H9 (cell line): Measurements from ENCODE around the gene MMP14. TPM values are rescaled to one million over a fixed set of nuclear protein-coding genes. Genes with fewer than 3 reads are reported as not detected.

Source experiments
- DNase-seq: peaks from one replicate; pipeline ENCODE4 v3.0.0-alpha.2; 2017
- H2AFZ ChIP-seq: one replicate; pipeline ENCODE4 v1.6.1; 2013; ENCODE audit warnings: mild to moderate bottlenecking, low read length, control low read depth, moderate library complexity
- H2AK5ac ChIP-seq: 2 replicates; pipeline ENCODE4 v1.6.1; 2013; ENCODE audit warnings: low read length, control low read depth, mixed read lengths; ENCODE audit not compliant: insufficient read length
- H2BK120ac ChIP-seq: one replicate; pipeline ENCODE4 v1.6.1; 2013; ENCODE audit warnings: low read depth, mild to moderate bottlenecking, low read length, control low read depth, inconsistent platforms; ENCODE audit not compliant: poor library complexity, severe bottlenecking
- H2BK12ac ChIP-seq: 2 replicates; pipeline ENCODE4 v1.6.1; 2013; ENCODE audit warnings: low read length, control low read depth, mixed read lengths, low read depth; ENCODE audit not compliant: insufficient read length
- H2BK15ac ChIP-seq: 2 replicates; pipeline ENCODE4 v1.6.1; 2013; ENCODE audit warnings: low read depth, low read length, control low read depth
- H2BK20ac ChIP-seq: one replicate; pipeline ENCODE4 v1.6.1; 2013; ENCODE audit warnings: low read depth, mild to moderate bottlenecking, low read length, control low read depth, inconsistent platforms; ENCODE audit not compliant: poor library complexity, severe bottlenecking
- H2BK5ac ChIP-seq: 2 replicates; pipeline ENCODE4 v1.6.1; 2013; ENCODE audit warnings: low read length, control low read depth, mixed read lengths; ENCODE audit not compliant: insufficient read length
- H3K14ac ChIP-seq: 2 replicates; pipeline ENCODE4 v1.6.1; 2013; ENCODE audit warnings: low read length, control low read depth; ENCODE audit not compliant: insufficient read depth
- H3K18ac ChIP-seq: 2 replicates; pipeline ENCODE4 v1.6.1; 2013; ENCODE audit warnings: low read depth, mild to moderate bottlenecking, mixed read lengths, low read length, control low read depth; ENCODE audit not compliant: insufficient read length
- H3K23ac ChIP-seq: 2 replicates; pipeline ENCODE4 v1.6.1; 2013; ENCODE audit warnings: low read length, control low read depth, mixed read lengths, low read depth; ENCODE audit not compliant: insufficient read length
- H3K23me2 ChIP-seq: 2 replicates; pipeline ENCODE4 v1.6.1; 2013; ENCODE audit warnings: low read depth, mild to moderate bottlenecking, mixed read lengths, low read length, control low read depth; ENCODE audit not compliant: insufficient read length, poor library complexity, severe bottlenecking
- H3K27ac ChIP-seq: 2 replicates; pipeline ENCODE4 v1.5.1; 2013; ENCODE audit warnings: low read length, control low read depth, mixed read lengths, low read depth; ENCODE audit not compliant: insufficient read length
- H3K27me3 ChIP-seq: 2 replicates; pipeline ENCODE4 v1.6.1; 2013; ENCODE audit warnings: low read length, control low read depth, inconsistent platforms; ENCODE audit not compliant: insufficient read depth
- H3K4ac ChIP-seq: 2 replicates; pipeline ENCODE4 v1.6.1; 2013; ENCODE audit warnings: low read depth, mild to moderate bottlenecking, control low read depth, inconsistent platforms, low read length, moderate library complexity
- H3K4me1 ChIP-seq: 2 replicates; pipeline ENCODE4 v1.6.1; 2013; ENCODE audit warnings: low read length, control low read depth, inconsistent platforms; ENCODE audit not compliant: insufficient read depth
- H3K4me2 ChIP-seq: 2 replicates; pipeline ENCODE4 v1.6.1; 2013; ENCODE audit warnings: low read length, control low read depth, mixed read lengths; ENCODE audit not compliant: insufficient read length, insufficient read depth
- H3K56ac ChIP-seq: 2 replicates; pipeline ENCODE4 v1.6.1; 2013; ENCODE audit warnings: low read depth, mild to moderate bottlenecking, mixed read lengths, low read length, control low read depth; ENCODE audit not compliant: insufficient read length
- H3K79me1 ChIP-seq: 2 replicates; pipeline ENCODE4 v1.6.1; 2013; ENCODE audit warnings: low read depth, mild to moderate bottlenecking, moderate library complexity, low read length, control low read depth, inconsistent platforms; ENCODE audit not compliant: insufficient read depth, poor library complexity, severe bottlenecking
- H3K79me2 ChIP-seq: 2 replicates; pipeline ENCODE4 v1.6.1; 2013; ENCODE audit warnings: low read length, control low read depth, inconsistent platforms; ENCODE audit not compliant: insufficient read depth
- H3K9ac ChIP-seq: 2 replicates; pipeline ENCODE4 v1.6.1; 2013; ENCODE audit warnings: low read length, control low read depth, mixed read lengths; ENCODE audit not compliant: insufficient read length; ENCODE audit errors: extremely low read depth
- H3K9me3 ChIP-seq: one replicate; pipeline ENCODE4 v1.6.1; 2013; ENCODE audit warnings: low read depth, low read length, inconsistent platforms; ENCODE audit not compliant: control insufficient read depth
- H3T11ph ChIP-seq: one replicate; pipeline ENCODE4 v1.6.1; 2013; ENCODE audit warnings: mild to moderate bottlenecking, low read length, control low read depth, inconsistent platforms
- H4K20me1 ChIP-seq: one replicate; pipeline ENCODE4 v1.6.1; 2013; ENCODE audit not compliant: control insufficient read depth, insufficient read length, insufficient read depth
- H4K5ac ChIP-seq: 2 replicates; pipeline ENCODE4 v1.6.1; 2013; ENCODE audit warnings: low read depth, mild to moderate bottlenecking, mixed read lengths, low read length, control low read depth; ENCODE audit not compliant: insufficient read length
- H4K8ac ChIP-seq: replicated peaks from 2 replicates; pipeline ENCODE4 v1.6.1; 2013; ENCODE audit warnings: low read length, control low read depth, mixed read lengths, low read depth; ENCODE audit not compliant: insufficient read length
- H4K91ac ChIP-seq: 2 replicates; pipeline ENCODE4 v1.6.1; 2013; ENCODE audit warnings: low read depth, mild to moderate bottlenecking, moderate library complexity, mixed read lengths, low read length, control low read depth; ENCODE audit not compliant: insufficient read length
- H3K27ac Mint-ChIP-seq, 3 experiments: 2 replicates in 2 of 3; 3 replicates in 1 of 3; pipeline ENCODE4 v1.8.0; 2020 to 2021; ENCODE audit warnings: mixed read lengths in 3 of 3, mild to moderate bottlenecking in 1 of 3, moderate library complexity in 1 of 3
- H3K27me3 Mint-ChIP-seq: 2 replicates; pipeline ENCODE4 v1.8.0; 2021; ENCODE audit warnings: low read depth, mild to moderate bottlenecking, moderate library complexity, mixed read lengths
- H3K36me3 Mint-ChIP-seq, 3 experiments: 2 replicates in 2 of 3; 3 replicates in 1 of 3; pipeline ENCODE4 v1.8.0; 2020 to 2021; ENCODE audit warnings: low read depth in 3 of 3, mixed read lengths in 3 of 3; ENCODE audit not compliant: insufficient read depth in 1 of 3
- H3K4me1 Mint-ChIP-seq, 2 experiments: 2 replicates each; pipeline ENCODE4 v1.8.0; 2020; ENCODE audit warnings: mixed read lengths in 2 of 2
- H3K4me3 Mint-ChIP-seq, 2 experiments: 2 replicates in 1 of 2; 3 replicates in 1 of 2; pipeline ENCODE4 v1.8.0; 2020 to 2021; ENCODE audit warnings: mild to moderate bottlenecking in 2 of 2, mixed read lengths in 2 of 2, moderate library complexity in 1 of 2
- H3K9me3 Mint-ChIP-seq, 2 experiments: 2 replicates in 1 of 2; 3 replicates in 1 of 2; pipeline ENCODE4 v1.8.0; 2020; ENCODE audit warnings: mild to moderate bottlenecking in 2 of 2, mixed read lengths in 2 of 2, moderate library complexity in 1 of 2
- CTCF ChIP-seq: fragments of 200-600 bp; sonication (generic); conservative IDR thresholded peaks from 3 replicates; pipeline ENCODE4 v1.8.0; 2021; ENCODE audit warnings: antibody characterized with exemption, mild to moderate bottlenecking
- WGBS: extraction: QIAGEN DNeasy Blood & Tissue Kit; methylation state at CpG from one replicate; pipeline ENCODE4 v1.1.7; 2013; ENCODE audit warnings: missing lambda C conversion rate, low lambda C conversion rate, mixed read lengths; ENCODE audit not compliant: insufficient read length; ENCODE audit errors: extremely low coverage; 5-methylcytosine and 5-hydroxymethylcytosine counted together
- total RNA-seq: library from RNA; stranded (reverse); gene quantifications from 2 replicates; pipeline ENCODE4 v1.2.1, GENCODE V29; 2021

MMP14 gene
- total RNA-seq, 1 experiment from 2014 or later = 56.5 TPM

- no peak overlapping the region for H3T11ph ChIP-seq
- no peak overlapping the region for H3K56ac ChIP-seq
- H2BK15ac ChIP-seq = no peak overlapping the region
- H2BK5ac ChIP-seq = no peak overlapping the region
- H3K9me3 ChIP-seq = no peaks in the 10 kb centered on the region
- no peak overlapping the region for H3K9ac ChIP-seq
- no peak overlapping the region for H2BK12ac ChIP-seq
- peaks cover 9% of the 10 kb centered on the region for H3K23me2 ChIP-seq
- peaks cover 20% of the 10 kb centered on the region for H3K4me1 ChIP-seq
- no peak overlapping the region for H3K4ac ChIP-seq
- no peak overlapping the region for H2BK120ac ChIP-seq
- H3K18ac ChIP-seq = no peak overlapping the region
- H4K5ac ChIP-seq = no peak overlapping the region
- Mint-ChIP-seq H3K4me3 (peak overlapping the region; percentile 36 to 53; a peak in 4 of 5 replicates), H3K9me3 (no peaks in the 10 kb centered on the region; a peak in 1 of 5 replicates), H3K36me3 (no peaks in the 10 kb centered on the region; a peak in 1 of 7 replicates), H3K27me3 (peaks cover 4% of the 10 kb centered on the region), H3K27ac (peak overlapping the region; percentile 40 to 59 (median 55); a peak in 3 of 7 replicates), H3K4me1 (peaks cover 53 to 62% of the 10 kb centered on the region in 2 experiments)
- no peaks in the 10 kb centered on the region for H3K27me3 ChIP-seq
- H3K23ac ChIP-seq = no peak overlapping the region
- peak; percentile 81 for DNase-seq
- H2AK5ac ChIP-seq = no peak overlapping the region
- H2BK20ac ChIP-seq = no peak overlapping the region
- no peaks in the 10 kb centered on the region for H3K79me1 ChIP-seq
- H2AFZ ChIP-seq = no peak overlapping the region
- WGBS = no CpG with 5 or more reads among the region's 10 CpGs
- peak overlapping the region; percentile 57 for H3K4me2 ChIP-seq
- no peaks in the 10 kb centered on the region for H4K20me1 ChIP-seq
- H3K79me2 ChIP-seq = no peaks in the 10 kb centered on the region
- H3K14ac ChIP-seq = peak overlapping the region; percentile 21; the same call in 1 of the 2 replicates
- no peak overlapping the region for H3K27ac ChIP-seq
- no peak overlapping the region for H4K91ac ChIP-seq
- H4K8ac ChIP-seq = no peak overlapping the region
- no peak for TF ChIP-seq CTCF
Measured at GRCh38 chr14:22819151-22819988, 17.0 kb upstream of the MMP14 start.
